ENCODE data around the gene C19orf53. TPM values are rescaled to one million over a fixed set of nuclear protein-coding genes. Genes with fewer than 3 reads are reported as not detected.
"Not testable (repeated sequence)": the region's sequence is repeated elsewhere in the genome, so short reads cannot be mapped to it uniquely, and the experiment has no call there.

Gene C19orf53
- total RNA-seq, 2 donors from 2014 or later, result 151 to 193 TPM

DNA sequence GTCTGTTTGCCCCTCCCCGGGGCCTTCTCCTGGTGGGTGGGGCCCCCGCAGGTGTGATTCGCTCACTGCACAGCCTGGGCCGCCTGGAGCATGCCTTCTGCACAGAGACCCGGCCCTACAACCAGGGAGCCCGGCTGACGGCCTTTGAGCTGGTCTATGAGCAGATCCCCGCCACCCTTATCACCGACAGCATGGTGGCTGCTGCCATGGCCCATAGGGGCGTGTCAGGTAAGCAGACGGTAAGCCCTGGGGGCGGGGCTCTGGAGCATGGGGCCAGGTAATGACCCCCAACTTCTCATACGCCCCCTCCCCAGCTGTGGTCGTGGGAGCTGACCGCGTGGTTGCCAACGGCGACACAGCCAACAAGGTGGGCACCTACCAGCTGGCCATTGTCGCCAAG lies 5.7 kb upstream of the C19orf53 start:
- Histone ChIP-seq H3K27me3 (replicated peaks; ENCODE audit: insufficient read depth) (no peaks in the 10 kb centered on the region), H3K4me1 (replicated peaks) (peaks cover 7% of the 10 kb centered on the region), H3K27ac (no peak overlapping the region), H3K9me3 (no peaks in the 10 kb centered on the region), H3K36me3 (peaks cover 0 to 5% of the 10 kb centered on the region in 2 donors), H3K4me3 (no peak overlapping the region)
- DNase-seq (ENCODE audit: low spot score), result no peak
- TF ChIP-seq CTCF (IDR thresholded peaks at IDR 0.05) (no peak), POLR2AphosphoS5 (IDR thresholded peaks at IDR 0.05) (no peak)
- WGBS, result 87% methylated on average over 19 of the region's 19 CpGs
- intact Hi-C loops (cut with DNase I), result no loop called here

- H3K27me3 ChIP-seq (replicated peaks; ENCODE audit: insufficient read depth), result no peaks in the 10 kb centered on the region
- no peak overlapping the region for H3K4me3 ChIP-seq
- H3K36me3 ChIP-seq, result peaks cover 0 to 5% of the 10 kb centered on the region in 2 donors
- TF ChIP-seq POLR2A (IDR thresholded peaks at IDR 0.05), result no peak
- TF ChIP-seq CTCF (IDR thresholded peaks at IDR 0.05), result no peak
- TF ChIP-seq POLR2AphosphoS5 (IDR thresholded peaks at IDR 0.05), result no peak
- 91% methylated on average over 16 of the region's 16 CpGs for WGBS
- intact Hi-C loops (cut with DNase I), result loop anchor here (10.0 kb wide), 1 partner anchor 315 kb away; the partner anchor contains the start of gene C19orf67
- H3K4me1 ChIP-seq (replicated peaks), result peaks cover 8% of the 10 kb centered on the region
- DNase-seq (ENCODE audit: low spot score), result no peak
- no peak overlapping the region for H3K27ac ChIP-seq
- H3K9me3 ChIP-seq, result no peaks in the 10 kb centered on the region
These were observed 4.1 kb upstream of the C19orf53 start for GRCh38 chr19:13770013-13770635.

DNA sequence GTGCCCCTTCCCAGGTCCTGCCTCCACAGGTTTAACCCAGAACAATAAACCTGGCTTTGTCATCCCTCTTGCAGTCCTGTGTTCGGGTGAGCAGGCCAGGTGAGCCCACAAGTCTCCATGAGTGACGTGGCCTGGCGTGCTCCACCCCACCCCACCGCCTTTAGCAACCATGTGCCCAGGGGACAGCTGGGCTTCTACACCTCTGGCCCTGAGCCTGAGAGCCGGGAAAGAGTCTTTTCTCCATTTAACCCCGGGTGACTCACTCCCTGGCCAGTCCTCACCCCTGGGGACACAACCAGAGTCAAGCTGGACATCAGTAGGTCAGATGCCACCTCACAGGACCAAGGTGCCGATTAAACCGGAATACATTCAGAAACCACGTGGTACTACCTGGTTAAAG lies 4.1 kb downstream of the C19orf53 start:
- intact Hi-C loops (cut with DNase I), result loop anchor here (10.0 kb wide), 1 partner anchor 306 kb away; the partner anchor contains the start of gene C19orf67
- H3K36me3 ChIP-seq, result peaks cover 4 to 13% of the 10 kb centered on the region in 2 donors
- no peaks in the 10 kb centered on the region for H3K27me3 ChIP-seq (replicated peaks; ENCODE audit: insufficient read depth)
- H3K4me3 ChIP-seq, result no peak overlapping the region
- TF ChIP-seq POLR2AphosphoS5 (IDR thresholded peaks at IDR 0.05) (no peak), CTCF (IDR thresholded peaks at IDR 0.05) (no peak), POLR2A (IDR thresholded peaks at IDR 0.05) (no peak)
- no peak overlapping the region for H3K27ac ChIP-seq
- H3K4me1 ChIP-seq (replicated peaks), result peaks cover 9% of the 10 kb centered on the region
- DNase-seq (ENCODE audit: low spot score), result no peak
- 87% methylated on average over 9 of the region's 9 CpGs for WGBS
- H3K9me3 ChIP-seq, result no peaks in the 10 kb centered on the region

GRCh38 chr19:13778847-13779246 lies 4.6 kb downstream of the C19orf53 start:
- H3K27ac ChIP-seq, result no peak overlapping the region
- no peak for DNase-seq (ENCODE audit: low spot score)
- TF ChIP-seq POLR2A (IDR thresholded peaks at IDR 0.05), result no peak
- TF ChIP-seq POLR2AphosphoS5 (IDR thresholded peaks at IDR 0.05), result no peak
- no peak for TF ChIP-seq CTCF (IDR thresholded peaks at IDR 0.05)
- H3K4me1 ChIP-seq (replicated peaks), result peaks cover 5% of the 10 kb centered on the region
- H3K9me3 ChIP-seq, result no peaks in the 10 kb centered on the region
- H3K36me3 ChIP-seq, result peaks cover 4 to 13% of the 10 kb centered on the region in 2 donors
- intact Hi-C loops (cut with DNase I), result loop anchor here (10.0 kb wide), 1 partner anchor 306 kb away; the partner anchor contains the start of gene C19orf67
- WGBS, result 87% methylated on average over 6 of the region's 6 CpGs
- no peaks in the 10 kb centered on the region for H3K27me3 ChIP-seq (replicated peaks; ENCODE audit: insufficient read depth)
- no peak overlapping the region for H3K4me3 ChIP-seq

- intact Hi-C loops (cut with DNase I), result loop anchor here (10.0 kb wide), 1 partner anchor 305 kb away; the partner anchor contains the start of gene C19orf67
- peaks cover 4 to 13% of the 10 kb centered on the region in 2 donors for H3K36me3 ChIP-seq
- not testable (repeated sequence) for H3K27me3 ChIP-seq (replicated peaks; ENCODE audit: insufficient read depth); DNase-seq (ENCODE audit: low spot score); H3K27ac ChIP-seq; H3K9me3 ChIP-seq; H3K4me1 ChIP-seq (replicated peaks); H3K4me3 ChIP-seq
- WGBS, result 96% methylated on average over 8 of the region's 8 CpGs
These were observed 5.5 kb downstream of the C19orf53 start for GRCh38 chr19:13779794-13780193.
